OCI-LY3 (cell line): ENCODE data around the gene CCDC141.

Experiments
- EZH2phosphoT487 ChIP-seq: fragments of 200-600 bp; shearing (Covaris generic); IDR thresholded peaks from 2 replicates; pipeline ENCODE4 v1.6.1; 2018; ENCODE audit warnings: antibody characterized with exemption, mixed run types, low read depth
- TF ChIP-seq, protein P1 (sequence below): fragments of 200-600, 300-600 bp; sonication (generic); IDR thresholded peaks from 2 replicates; pipeline ENCODE4 v1.5.1; 2014; ENCODE audit warnings: antibody characterized with exemption, low read length, low read depth

DNA sequence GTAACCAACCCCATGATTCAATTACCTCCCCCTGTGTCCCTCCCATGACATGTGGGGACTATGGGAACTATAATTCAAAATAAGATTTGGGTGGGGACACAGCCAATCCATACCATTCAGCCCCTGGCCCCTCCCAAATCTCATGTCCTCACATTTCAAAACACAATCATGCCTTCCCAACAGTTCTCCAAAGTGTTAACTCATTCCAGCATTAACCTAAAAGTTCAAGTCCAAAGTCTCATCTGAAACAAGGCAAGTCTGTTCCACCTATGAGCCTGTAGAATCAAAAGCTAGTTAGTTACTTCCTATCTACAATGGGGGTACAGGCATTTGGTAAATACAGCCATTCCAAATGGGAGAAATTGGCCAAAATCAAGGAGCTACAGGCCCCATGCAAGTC is 32.0 kb upstream of the CCDC141 start:
- TF ChIP-seq, protein P1, sequence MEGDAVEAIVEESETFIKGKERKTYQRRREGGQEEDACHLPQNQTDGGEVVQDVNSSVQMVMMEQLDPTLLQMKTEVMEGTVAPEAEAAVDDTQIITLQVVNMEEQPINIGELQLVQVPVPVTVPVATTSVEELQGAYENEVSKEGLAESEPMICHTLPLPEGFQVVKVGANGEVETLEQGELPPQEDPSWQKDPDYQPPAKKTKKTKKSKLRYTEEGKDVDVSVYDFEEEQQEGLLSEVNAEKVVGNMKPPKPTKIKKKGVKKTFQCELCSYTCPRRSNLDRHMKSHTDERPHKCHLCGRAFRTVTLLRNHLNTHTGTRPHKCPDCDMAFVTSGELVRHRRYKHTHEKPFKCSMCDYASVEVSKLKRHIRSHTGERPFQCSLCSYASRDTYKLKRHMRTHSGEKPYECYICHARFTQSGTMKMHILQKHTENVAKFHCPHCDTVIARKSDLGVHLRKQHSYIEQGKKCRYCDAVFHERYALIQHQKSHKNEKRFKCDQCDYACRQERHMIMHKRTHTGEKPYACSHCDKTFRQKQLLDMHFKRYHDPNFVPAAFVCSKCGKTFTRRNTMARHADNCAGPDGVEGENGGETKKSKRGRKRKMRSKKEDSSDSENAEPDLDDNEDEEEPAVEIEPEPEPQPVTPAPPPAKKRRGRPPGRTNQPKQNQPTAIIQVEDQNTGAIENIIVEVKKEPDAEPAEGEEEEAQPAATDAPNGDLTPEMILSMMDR: no peak
- no peak for TF ChIP-seq EZH2phosphoT487
